GM18519 (cell line): ENCODE results near the gene TLR6.

ENCODE experiments used
- ATAC-seq: cut with Tn5 transposase; IDR thresholded peaks from one replicate; pipeline ENCODE4 v1.9.1; 2021; ENCODE audit warnings: mild to moderate bottlenecking, moderate library complexity; ENCODE audit not compliant: unreplicated experiment, low FRiP score

TLR6 gene

DNA sequence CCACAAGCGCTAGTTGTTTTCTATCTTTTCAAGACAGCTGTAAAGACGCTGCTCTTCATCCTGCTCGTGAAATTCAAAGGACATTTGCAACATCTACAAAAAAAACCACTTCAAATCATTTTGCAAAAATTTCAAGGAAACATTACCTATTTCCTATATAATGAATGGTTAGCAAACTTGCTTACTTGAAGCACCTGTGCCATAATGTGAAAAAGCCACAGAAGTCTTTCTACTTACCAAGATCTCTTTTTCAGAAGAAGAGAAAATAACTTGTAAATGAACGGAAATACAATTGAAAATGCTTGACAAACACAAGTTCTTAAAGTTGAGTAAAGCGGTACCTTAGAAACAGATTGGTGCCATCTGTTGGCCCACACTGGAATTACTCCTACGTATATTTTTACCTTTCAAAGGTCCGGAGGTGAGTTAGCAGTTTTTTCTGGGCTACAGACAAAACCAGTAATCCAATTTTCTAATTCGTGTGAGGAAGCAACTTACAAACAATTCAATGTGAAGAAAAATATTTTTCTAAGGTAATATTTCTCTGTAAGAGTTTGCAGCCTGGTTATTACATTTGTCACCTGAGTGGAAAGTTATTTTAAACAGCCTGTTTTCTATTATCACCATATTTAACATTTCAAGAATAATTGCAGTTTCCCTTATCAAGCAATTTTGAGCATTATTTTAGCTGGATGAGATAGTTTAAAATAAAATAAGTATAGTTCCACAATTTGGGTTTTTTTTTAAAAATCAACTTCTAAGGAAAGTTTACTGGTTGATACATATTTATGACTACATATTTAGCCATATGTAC is at the start of gene TLR6:
TLR6 (minus strand) TSS at position 294 of the 814 bp plus-strand sequence. CDS start 27,344 bp downstream, outside the sequence.
- no peak for ATAC-seq

DNA sequence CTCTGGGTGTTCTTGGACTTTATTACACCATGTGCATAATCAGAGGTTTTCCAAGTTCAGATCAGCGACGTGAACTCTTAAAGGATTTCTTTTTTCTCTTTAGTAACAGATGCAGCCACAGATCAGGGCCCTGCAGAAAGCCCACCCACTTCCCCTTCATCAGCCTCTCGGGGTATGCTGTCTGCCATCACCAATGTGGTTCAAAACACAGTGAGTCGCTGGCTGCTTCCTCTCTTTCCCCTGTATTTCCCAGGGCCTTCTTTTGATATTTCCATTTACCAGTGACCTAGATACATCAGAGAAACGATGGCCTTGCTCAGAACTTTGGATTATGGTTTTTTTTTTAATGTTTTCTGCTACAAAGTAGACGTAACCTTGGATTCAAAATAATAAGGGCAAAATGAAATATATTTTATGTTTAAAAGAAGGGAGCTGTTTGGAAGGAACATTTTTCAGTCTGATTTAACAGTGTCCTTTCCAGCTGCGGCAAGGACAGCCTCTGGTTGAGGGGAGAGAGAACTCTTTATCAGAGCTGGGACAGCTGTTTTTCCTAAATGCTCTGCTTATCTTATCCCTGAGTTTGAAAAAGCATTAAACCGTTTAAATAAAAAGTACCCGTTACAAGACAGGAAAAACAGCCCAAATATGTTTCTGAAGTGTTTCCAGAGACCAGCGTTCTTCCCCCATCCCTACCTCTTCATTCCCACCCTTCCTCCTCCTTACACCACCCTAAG is 49.2 kb upstream of the TLR6 start:
- no peak for ATAC-seq

- no peak for ATAC-seq
Observed at GRCh38 chr4:38904682-38905081, 48.1 kb upstream of the TLR6 start.

DNA sequence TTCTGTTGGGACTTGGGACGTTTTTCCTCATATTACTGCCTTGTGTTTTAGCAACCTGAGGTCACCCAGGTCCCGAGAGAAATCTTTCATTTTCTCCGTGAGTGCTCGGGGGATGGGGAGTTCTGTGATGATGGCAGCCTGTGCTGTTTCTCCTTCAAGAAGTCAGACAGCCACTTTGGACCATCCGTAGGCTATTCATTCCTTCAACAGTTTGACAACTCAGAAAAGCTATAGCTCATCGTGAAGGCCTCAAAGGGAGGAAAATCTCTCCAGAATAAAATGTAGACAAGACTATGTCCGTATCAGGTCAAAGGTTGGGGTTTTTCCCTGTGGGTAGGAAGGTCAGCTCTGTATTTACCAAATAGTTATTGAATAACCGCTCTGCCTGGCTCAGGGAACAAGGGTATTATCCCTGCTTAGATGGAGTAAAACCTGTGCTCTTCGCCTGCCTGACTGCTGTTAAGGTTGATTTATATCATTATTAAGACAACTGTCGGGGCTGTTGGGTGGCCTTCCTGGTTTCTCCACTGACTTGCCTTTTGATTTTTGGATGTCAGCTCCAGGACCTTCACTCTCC is 47.6 kb upstream of the TLR6 start:
- ATAC-seq: no peak

- ATAC-seq: no peak
Observed at GRCh38 chr4:38902695-38903094, 46.1 kb upstream of the TLR6 start.

DNA sequence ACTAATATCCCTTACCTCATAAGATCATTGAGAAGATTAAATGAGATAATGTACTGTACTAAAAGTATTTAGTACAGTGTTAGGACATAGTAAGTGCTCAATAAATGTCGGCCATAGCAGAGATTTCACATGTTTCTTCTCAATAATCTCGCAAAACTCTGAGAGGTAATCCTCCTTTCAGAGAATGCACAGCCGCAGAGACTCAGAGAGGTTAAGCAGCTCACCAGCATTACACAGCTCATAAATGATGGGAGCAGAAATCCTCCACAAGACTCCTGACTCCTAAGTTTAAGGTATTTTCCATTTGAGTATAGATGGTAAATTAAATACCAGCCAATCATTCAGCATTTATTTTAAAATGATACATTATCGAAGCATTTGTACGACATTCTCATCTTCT is 45.6 kb upstream of the TLR6 start:
- ATAC-seq: no peak

DNA sequence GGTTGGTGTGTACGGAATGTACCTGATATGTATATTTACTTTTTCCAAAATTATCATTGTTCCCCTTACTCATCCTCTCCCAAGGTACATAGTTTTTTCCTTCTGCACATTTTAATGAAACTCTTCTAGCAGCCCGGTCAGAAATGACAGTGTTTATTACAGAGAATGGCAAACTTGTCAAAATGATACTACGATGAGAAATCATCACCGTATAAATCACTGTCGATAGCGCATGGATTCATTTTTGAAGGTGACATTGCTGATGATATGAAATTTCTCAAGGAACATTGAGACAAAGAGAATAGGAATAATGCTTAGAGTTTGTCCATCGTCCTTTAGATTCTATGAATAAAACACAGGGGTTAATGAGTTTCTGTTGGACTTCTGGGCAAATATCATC is 41.6 kb upstream of the TLR6 start:
- ATAC-seq: no peak

GRCh38 chr4:38896940-38897339 is 40.3 kb upstream of the TLR6 start:
- ATAC-seq: no peak

DNA sequence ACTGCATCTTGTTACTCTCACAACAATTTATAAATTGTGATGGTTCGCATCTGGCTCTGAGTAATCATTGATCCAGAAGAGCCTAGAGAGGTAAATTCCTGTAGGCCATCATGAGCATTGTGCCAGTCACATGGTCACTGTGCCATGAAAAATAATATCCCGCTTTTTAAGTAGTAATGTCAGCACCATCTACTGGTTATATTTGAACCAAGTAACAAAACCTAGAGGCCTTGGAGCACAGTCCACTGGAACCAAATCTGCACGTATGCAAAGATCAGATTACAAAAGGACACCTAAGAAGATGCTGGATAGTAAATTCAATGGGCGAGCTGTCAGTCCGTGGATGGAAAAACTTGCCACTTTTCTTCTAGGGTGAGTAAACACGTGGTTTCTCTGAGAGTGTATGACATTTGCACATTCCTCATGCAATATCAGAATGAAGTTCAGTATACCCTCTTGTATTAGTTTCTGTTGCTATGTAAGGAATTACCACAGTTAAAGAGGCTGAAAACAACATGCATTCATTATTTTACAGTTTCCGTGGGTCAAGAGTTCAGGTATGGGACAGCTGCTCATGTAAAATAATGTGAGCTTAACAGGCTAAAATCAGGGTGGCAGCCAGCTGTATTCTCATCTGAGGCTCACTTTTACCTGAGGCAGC is 37.8 kb upstream of the TLR6 start:
- ATAC-seq: no peak

DNA sequence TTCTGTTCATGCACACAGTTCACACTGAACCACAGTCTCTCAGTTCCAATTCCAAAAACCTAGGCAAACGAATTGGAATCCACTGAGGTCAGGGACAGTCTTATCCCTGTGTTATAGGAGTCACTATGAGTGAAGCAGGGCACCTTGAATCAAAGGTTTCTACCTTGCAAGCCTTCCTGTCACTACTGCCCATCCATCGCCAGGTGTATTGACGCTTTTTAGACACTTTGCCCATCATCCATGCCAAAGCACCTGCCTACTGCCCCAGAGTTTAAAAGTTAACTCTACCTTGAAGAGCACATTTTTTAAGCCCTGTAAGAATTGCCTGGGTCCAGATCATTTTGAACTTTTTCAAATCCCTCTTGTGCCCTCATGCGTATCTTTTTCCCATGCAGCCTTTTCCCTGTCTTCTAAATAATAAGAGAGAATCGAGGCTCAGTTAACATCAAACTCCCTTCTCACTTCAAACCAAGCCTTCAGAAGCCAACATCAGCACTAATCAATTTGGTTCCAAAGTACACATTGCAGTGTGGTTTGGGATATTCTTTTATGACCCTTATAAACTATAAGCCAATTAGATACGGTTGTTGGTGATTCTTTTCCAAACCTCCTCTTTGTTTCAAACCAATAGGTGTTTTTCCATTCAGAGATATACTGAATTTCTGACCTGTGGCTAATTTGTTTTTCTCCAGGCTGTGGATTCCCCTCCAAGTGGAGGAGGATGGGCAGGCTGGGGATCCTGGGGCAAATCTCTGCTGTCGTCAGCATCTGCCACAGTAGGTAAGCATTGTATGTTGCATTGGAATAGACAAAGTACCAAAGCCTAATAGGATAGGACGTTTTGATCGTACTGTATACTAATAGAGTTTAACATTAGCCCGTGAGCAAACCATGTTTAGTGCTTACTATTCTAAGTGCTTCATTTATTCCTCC is 34.7 kb upstream of the TLR6 start:
- ATAC-seq: no peak

DNA sequence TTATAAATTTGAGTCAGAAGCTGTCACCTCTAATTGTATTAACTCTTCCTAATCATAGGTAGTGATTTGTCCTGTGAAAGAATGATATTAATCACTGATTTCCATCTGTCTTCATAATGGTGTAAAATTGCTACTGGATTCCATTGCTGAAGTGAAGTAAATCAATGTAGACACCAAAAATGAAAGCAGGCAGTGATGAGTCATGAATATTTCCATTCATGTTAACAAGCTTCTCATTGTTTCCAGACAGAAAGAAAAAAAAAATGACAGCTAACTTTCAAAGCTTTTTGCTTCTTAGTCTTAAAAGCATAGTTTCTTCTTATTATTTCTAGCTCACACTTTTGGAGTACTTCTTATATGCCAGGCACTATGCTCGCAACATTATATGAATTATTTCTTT is 32.5 kb upstream of the TLR6 start:
- no peak for ATAC-seq

GRCh38 chr4:38884254-38884653 is 27.6 kb upstream of the TLR6 start:
- no peak for ATAC-seq

DNA sequence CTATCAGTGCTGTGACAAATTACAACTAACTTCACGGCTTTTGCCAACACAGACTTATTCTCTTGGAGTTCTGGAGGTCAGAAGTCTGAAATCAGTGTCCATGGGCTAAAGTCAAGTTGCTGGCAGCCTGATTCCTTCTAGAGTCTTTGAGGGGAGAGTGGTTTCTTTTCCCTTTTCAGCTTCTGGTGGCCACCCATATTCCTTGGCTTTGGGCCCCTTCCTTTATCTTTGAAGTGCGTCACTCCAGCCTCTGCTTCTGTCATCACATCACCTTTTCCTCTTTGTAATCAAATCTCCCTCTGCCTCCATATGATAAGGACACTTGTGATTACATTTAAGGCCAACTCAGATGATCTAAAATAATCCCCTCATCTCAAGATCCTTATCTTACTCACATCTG is 20.0 kb upstream of the TLR6 start:
- ATAC-seq: no peak

- ATAC-seq: no peak
Observed at GRCh38 chr4:38873290-38873944, 16.8 kb upstream of the TLR6 start.

- no peak for ATAC-seq
Observed at GRCh38 chr4:38872620-38873019, 16.0 kb upstream of the TLR6 start.

GRCh38 chr4:38871593-38871992 is 15.0 kb upstream of the TLR6 start:
- no peak for ATAC-seq

DNA sequence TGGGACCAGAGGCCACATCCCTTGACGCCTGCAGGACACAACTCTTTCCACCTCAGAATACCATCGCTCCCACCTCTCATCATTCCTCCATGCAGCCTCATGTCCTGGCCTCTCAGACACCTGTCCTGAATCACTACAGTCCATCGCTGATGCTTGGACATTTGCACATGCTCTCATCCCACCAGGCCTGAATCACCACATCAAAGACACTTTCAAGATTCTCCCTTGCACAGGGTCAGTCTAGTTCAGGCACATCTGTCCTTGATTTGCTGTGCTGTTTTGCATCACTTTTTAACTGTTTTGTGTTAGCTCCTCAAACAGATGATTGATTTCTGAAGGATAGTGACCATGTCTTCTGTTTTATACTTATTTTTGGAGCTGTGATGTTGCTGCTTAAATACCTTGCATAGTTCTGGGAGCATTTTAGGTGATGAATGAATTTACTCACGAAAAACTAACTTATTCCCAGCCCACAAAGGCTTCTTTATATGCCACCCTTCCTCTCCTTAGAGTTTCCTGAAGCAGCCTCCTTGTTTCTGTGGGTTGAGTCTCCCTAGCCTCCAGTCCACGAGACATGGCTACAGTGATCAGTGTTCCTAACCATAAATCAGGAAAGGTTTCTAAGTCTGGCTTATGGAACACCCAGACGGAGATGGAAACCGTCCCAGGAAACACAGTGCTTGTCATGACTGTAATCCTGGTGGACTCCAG is 13.6 kb upstream of the TLR6 start:
- no peak for ATAC-seq

DNA sequence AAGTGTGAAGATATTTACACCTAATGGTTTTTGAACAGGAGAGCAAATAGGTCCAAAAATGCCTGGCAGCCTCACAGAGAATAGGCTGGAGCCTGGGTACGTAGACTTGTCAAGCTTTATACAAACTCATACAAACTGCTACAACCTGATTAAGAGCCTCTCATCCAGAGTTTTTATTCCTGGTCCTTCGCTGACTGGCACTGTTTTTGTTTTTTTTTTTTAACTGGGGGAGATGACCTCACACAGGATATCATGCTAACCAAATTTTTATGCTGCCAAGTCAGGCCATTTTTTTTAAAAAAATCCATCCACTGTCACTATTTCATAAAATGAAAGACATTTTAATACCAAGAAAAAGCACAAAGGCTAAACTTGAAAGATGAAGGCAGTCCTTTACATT is 12.9 kb upstream of the TLR6 start:
- ATAC-seq: no peak
